AG09319 (cell line): Measurements from ENCODE around the gene HAO2.

Experiments used
- DNase-seq: peaks from one replicate; pipeline ENCODE4 v3.0.0-alpha.2; 2010; ENCODE audit warnings: low read depth; ENCODE audit errors: extremely low read depth
- CTCF ChIP-seq: IDR thresholded peaks from 2 replicates; pipeline ENCODE4 v1.5.1; 2011; ENCODE audit warnings: low read depth, mild to moderate bottlenecking, inconsistent platforms, low read length, moderate library complexity

HAO2 gene

GRCh38 chr1:119431836-119432235 lies 63.3 kb downstream of the HAO2 start:
- no peak for DNase-seq
- TF ChIP-seq CTCF, result no peak

GRCh38 chr1:119435052-119435451 lies 66.5 kb downstream of the HAO2 start:
- no peak for TF ChIP-seq CTCF
- no peak for DNase-seq

DNA sequence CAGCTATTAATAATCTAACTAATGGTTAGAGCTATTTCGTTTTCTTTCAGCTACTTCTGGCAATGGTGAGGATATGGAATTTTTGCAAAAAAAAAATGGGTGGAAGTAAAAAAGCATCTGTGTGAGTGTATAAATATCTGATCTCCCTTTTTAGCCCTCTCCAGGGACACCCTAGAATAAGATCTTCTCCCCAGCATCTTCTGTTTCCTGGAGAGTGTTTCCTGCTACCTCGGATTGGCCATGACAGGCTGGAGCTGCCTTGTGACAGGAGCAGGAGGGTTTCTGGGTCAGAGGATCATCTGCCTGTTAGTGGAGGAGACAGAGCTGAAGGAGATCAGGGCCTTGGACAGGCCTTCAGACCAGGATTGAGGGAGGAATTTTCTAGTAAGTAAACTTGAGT lies 70.2 kb downstream of the HAO2 start:
- no peak for TF ChIP-seq CTCF

GRCh38 chr1:119440721-119441307 lies 72.2 kb downstream of the HAO2 start:
- no peak for DNase-seq
- no peak for TF ChIP-seq CTCF

More for the DNA sequence above, 70.2 kb downstream of the HAO2 start:
- DNase-seq, result no peak

GRCh38 chr1:119442756-119443155 lies 74.2 kb downstream of the HAO2 start:
- no peak for DNase-seq
- no peak for TF ChIP-seq CTCF
